Cardiac muscle cell (in vitro differentiated cells and primary cell): ENCODE results near the gene PRKG1. TPM values are rescaled to one million over a fixed set of nuclear protein-coding genes. Genes with fewer than 3 reads are reported as not detected.

Experiments
- DNase-seq, 2 donors: peaks; one replicate each; pipeline versions ENCODE4 v3.0.0 to v3.0.0-alpha.2; 2010 to 2017; ENCODE audit warnings: low read depth in 1 of 2, low spot score in 1 of 2
- H3K27ac ChIP-seq: fragments of 200-600 bp; sonication (generic); 2 replicates; pipeline ENCODE4 v1.5.1; 2016
- H3K27me3 ChIP-seq: fragments of 200-600 bp; sonication (generic); 2 replicates; pipeline ENCODE4 v1.6.0; 2016; ENCODE audit warnings: control low read depth
- H3K36me3 ChIP-seq: fragments of 200-600 bp; sonication (generic); 2 replicates; pipeline ENCODE4 v1.5.1; 2016; ENCODE audit warnings: control low read depth
- H3K4me1 ChIP-seq: fragments of 200-600 bp; sonication (generic); 2 replicates; pipeline ENCODE4 v1.8.1; 2017; ENCODE audit warnings: low read depth, mild to moderate bottlenecking, mixed run types
- H3K4me3 ChIP-seq: fragments of 200-600 bp; sonication (generic); 2 replicates; pipeline ENCODE4 v1.5.1; 2016; ENCODE audit warnings: mild to moderate bottlenecking
- H3K9me3 ChIP-seq: fragments of 200-600 bp; sonication (generic); 2 replicates; pipeline ENCODE4 v1.5.1; 2017; ENCODE audit warnings: low read depth, mild to moderate bottlenecking, control low read depth
- polyA plus RNA-seq: library from polyadenylated mRNA; unstranded; fragments of >200 nt; fragmentation: Nextera tagmentation; extraction: Ambion mirVana; gene quantifications from 2 replicates; pipeline ENCODE4 v1.2.1, GENCODE V29; 2016
- total RNA-seq: library from RNA; depleted of rRNA; stranded (reverse); fragments of >200 nt; gene quantifications from 2 replicates; pipeline ENCODE4 v1.2.3, GENCODE V29; 2016
- TF ChIP-seq, protein P1 (sequence below): IDR thresholded peaks from 2 replicates; pipeline ENCODE4 v1.5.1; 2012; ENCODE audit warnings: low read depth, mild to moderate bottlenecking, low read length

The PRKG1 gene
- total and polyA plus RNA-seq, 2 experiments from 2014 or later: 2.9 to 13.3 TPM

DNA sequence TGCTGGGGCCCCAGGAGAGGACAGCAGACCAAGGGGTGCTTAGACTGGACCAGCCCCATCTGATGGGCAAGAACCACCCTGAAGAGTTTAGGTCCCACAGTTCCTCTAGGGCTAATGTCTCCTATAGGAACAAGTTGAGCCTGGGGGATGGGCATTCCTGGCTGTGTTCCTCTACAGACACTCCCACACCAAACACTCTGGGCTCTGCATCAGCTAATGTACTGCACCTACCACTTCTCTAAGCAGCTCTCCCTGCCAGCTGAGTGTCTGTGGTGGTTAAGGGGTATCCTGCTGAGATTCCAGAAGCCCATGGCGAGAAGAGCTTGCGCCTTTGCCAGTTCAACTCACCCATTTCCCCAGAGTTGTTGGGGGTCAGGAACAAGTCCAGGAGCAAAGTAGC lies 909.2 kb downstream of the PRKG1 start:
- TF ChIP-seq, protein P1, sequence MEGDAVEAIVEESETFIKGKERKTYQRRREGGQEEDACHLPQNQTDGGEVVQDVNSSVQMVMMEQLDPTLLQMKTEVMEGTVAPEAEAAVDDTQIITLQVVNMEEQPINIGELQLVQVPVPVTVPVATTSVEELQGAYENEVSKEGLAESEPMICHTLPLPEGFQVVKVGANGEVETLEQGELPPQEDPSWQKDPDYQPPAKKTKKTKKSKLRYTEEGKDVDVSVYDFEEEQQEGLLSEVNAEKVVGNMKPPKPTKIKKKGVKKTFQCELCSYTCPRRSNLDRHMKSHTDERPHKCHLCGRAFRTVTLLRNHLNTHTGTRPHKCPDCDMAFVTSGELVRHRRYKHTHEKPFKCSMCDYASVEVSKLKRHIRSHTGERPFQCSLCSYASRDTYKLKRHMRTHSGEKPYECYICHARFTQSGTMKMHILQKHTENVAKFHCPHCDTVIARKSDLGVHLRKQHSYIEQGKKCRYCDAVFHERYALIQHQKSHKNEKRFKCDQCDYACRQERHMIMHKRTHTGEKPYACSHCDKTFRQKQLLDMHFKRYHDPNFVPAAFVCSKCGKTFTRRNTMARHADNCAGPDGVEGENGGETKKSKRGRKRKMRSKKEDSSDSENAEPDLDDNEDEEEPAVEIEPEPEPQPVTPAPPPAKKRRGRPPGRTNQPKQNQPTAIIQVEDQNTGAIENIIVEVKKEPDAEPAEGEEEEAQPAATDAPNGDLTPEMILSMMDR: no peak
- no peaks in the 10 kb centered on the region for H3K4me1 ChIP-seq
- no peaks in the 10 kb centered on the region for H3K36me3 ChIP-seq
- no peaks in the 10 kb centered on the region for H3K27me3 ChIP-seq
- no peaks in the 10 kb centered on the region for H3K9me3 ChIP-seq
- no peak overlapping the region for H3K4me3 ChIP-seq
- no peak overlapping the region for H3K27ac ChIP-seq
- DNase-seq: peak; percentile 0 to 6

DNA sequence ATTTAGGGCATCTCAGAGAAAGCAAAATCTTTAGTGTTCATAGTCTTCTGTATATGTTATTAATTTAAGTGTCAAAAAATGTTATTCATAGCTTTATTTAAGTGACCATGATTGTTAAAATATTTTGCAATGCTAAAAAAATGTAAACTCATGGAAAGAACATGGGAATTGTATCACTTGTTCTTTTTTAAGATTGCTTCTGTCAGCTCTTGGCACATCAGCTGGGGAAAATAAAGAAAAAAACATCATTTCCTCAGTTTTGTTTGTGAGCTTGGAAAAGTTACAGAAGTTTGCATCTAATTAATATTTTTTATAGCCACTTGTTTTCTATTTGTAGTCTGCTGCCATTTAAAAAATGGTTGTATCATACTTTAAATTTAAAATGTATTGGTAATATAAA lies 911.0 kb downstream of the PRKG1 start:
- no peaks in the 10 kb centered on the region for H3K27me3 ChIP-seq
- no peak overlapping the region for H3K27ac ChIP-seq
- no peaks in the 10 kb centered on the region for H3K4me1 ChIP-seq
- TF ChIP-seq, protein P1: no peak
- H3K9me3 ChIP-seq: no peaks in the 10 kb centered on the region
- no peaks in the 10 kb centered on the region for H3K36me3 ChIP-seq
- no peak for DNase-seq
- H3K4me3 ChIP-seq: no peak overlapping the region

DNA sequence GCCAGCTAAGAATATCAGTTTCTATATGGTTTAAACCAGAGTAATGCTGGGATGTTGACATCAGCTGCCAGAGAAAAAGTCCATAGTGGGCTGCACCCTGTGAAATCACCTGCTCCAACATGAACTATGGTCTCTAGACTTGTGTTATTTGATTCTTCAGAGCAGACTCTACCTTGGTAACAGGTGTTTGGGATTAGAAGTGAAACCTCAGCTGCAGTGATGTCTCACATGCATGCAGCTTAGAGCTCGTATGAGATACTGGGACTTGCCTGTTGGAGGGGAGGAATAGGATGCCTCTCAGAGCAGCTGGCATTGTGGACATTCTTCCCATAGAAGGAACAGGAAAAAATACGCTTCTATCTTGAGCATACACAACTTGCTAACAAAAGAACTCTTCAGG lies 912.2 kb downstream of the PRKG1 start:
- H3K4me1 ChIP-seq: no peaks in the 10 kb centered on the region
- no peak for DNase-seq
- no peak overlapping the region for H3K4me3 ChIP-seq
- no peak overlapping the region for H3K27ac ChIP-seq
- no peaks in the 10 kb centered on the region for H3K27me3 ChIP-seq
- no peaks in the 10 kb centered on the region for H3K36me3 ChIP-seq
- TF ChIP-seq, protein P1: no peak
- H3K9me3 ChIP-seq: no peaks in the 10 kb centered on the region

DNA sequence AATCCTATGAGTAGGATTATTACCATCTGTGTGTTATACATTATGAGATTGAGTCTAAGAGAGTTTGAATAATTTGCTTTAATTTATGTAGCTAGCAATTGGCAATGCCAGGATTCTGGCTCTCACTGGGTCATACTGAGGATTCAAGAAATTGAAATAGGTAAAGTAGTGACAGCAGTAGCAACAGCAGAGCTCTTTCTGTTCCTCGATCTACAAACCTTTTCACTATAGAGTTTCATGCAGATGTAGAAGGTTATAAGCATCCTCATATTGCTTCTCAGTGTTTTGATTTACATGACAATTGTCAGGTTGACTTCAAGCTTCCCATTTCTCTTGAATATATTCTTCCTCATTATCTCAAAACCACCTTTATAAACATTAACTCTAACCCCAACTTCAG lies 919.2 kb downstream of the PRKG1 start:
- Histone ChIP-seq H3K4me3 (no peak overlapping the region), H3K4me1 (no peaks in the 10 kb centered on the region)

DNA sequence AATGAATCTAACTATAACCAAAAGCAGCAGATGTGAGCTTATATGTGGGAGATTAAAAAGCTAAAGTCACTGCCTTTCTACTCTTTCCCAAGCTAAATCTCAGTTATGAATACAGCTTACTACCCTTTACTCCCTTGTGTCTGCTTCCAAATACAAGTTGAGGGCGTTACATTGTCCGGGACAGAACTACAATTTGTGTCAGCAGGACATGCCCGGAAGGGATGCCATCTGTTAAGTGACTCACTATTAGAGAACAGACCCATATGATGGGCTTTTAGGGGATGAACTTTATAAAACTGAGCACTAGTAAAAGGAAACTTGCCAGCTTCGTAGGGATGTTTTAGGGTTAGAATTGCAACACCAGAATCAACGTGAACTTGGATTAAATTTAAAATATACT lies 924.8 kb downstream of the PRKG1 start:
- no peak overlapping the region for H3K4me3 ChIP-seq
- no peaks in the 10 kb centered on the region for H3K36me3 ChIP-seq
- TF ChIP-seq, protein P1: no peak
- H3K4me1 ChIP-seq: no peaks in the 10 kb centered on the region
- no peaks in the 10 kb centered on the region for H3K27me3 ChIP-seq
- no peaks in the 10 kb centered on the region for H3K9me3 ChIP-seq
- DNase-seq: no peak
- no peak overlapping the region for H3K27ac ChIP-seq

More for the DNA sequence above, 919.2 kb downstream of the PRKG1 start:
- DNase-seq: no peak
- Histone ChIP-seq H3K36me3 (no peaks in the 10 kb centered on the region), H3K9me3 (no peaks in the 10 kb centered on the region), H3K27ac (no peak overlapping the region), H3K27me3 (no peaks in the 10 kb centered on the region)
- TF ChIP-seq, protein P1: no peak
